ENCODE results near the gene APOC1.
"Not testable (repeated sequence)": the region's sequence is repeated elsewhere in the genome, so short reads cannot be mapped to it uniquely, and the experiment has no call there.

The APOC1 gene

DNA sequence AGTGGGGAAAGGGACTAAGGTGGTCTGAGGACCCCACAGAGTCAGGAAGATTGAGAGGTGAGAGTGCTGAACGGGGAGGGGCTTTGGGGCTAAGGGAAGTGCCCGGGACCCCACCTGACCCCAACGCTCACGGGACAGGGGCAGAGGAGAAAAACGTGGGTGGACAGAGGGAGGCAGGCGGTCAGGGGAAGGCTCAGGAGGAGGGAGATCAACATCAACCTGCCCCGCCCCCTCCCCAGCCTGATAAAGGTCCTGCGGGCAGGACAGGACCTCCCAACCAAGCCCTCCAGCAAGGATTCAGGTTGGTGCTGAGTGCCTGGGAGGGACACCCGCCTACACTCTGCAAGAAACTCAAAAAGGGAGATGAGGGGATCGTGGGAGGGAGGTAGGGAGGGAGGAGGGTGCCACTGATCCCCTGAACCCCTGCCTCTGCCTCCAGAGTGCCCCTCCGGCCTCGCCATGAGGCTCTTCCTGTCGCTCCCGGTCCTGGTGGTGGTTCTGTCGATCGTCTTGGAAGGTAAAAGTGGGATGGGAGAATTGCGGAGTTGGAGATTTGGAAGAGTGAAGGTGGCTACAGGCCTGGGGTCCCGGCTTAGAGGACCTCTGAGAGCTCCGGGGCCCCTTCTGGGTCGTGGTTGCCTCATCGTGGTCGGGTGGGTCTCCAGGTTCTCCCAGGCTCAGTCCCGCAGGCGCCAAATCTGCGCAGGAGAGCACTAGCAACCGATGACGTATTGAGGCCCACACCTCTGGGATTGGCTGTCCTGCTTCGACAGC is at the start of gene APOC1:
APOC1 (plus strand) TSS at position 176 of the 774 bp plus-strand sequence; CDS start at position 460, 284 bp downstream.
- DNase-seq = peak; percentile 99

DNA sequence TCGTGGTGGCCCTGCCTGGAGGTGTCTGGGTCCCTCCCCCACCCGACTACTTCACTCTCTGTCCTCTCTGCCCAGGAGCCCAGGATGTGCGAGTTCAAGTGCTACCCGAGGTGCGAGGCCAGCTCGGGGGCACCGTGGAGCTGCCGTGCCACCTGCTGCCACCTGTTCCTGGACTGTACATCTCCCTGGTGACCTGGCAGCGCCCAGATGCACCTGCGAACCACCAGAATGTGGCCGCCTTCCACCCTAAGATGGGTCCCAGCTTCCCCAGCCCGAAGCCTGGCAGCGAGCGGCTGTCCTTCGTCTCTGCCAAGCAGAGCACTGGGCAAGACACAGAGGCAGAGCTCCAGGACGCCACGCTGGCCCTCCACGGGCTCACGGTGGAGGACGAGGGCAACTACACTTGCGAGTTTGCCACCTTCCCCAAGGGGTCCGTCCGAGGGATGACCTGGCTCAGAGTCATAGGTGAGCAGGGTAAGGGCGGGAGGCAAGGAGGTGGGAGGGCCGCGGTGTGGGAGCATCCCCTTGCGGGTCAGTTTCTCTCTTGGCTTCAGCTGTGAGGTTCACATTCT is 49.1 kb upstream of the APOC1 start:
- DNase-seq = no peak

DNA sequence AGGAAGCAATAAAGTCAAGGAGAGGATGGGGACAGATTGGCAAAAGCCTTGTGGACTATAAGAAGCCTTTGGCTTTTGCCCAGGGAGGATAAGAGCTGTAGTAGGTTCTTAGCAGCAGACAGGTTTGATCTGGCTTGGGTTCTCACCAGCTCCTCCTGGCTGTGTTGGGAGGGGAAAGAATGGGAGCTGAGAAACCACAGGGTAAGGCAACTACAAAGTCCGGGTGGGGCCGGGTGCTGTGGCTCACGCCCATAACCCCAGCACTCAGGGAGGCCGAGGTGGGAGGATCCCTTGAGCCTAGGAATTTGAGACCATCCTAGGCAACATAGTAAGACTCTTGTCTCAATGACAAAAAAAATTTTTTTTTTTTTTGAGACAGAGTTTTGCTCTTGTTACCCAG is 47.7 kb upstream of the APOC1 start:
- no peak for DNase-seq

DNA sequence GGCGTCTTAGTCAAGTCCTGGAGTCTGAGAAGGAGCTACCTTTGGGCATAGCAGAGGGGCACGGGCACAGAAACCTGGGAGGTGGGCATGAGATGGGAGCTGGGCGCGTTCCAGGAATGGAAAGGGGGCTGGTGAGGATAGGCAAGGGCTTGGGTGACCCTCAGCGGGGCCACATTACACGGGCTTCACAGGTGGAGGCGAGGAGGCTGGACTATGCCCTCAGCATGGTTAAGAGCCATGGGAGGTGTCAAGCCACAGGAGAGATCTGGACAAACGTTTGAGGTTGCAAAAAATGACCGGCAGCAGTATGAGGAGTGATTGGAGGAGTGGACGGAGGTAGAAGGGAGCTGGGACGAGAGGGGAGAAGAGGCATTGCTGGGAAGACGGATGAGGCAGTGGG is 46.8 kb upstream of the APOC1 start:
- no peak for DNase-seq

DNA sequence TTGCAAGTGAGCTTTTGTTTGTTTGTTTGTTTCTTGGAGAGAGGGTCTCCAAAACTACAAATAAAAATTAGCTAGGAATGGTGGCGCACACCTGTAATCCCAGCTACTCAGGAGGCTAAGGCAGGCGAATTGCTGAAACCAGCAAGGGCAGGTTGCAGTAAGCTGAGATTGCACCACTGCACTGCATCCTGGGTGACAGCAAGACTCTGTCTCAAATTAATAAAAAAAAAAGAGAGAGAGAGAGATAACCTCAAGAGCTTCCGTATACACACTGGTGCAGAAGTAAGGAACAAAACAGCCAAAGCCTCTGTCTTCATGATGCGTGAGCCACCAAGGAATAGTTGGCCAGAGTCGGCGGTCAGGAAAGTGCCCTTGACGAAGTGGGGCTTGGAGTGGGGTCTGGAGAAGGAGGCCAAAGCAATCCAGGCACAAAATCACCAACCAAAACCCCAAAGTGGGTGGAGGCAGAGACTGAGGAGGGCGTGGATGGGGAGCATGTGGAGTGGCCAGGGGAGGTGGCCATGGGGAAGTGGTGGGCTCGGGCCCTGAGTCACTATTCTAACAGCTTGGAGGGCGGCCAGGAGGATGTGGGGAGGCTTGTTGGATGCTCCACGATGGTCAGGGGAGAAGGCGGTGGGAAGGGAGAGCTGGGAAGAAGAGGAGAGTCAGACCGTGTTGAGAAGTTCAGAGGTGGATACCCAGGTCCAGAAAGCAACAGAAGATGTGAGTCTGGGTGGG is 44.5 kb upstream of the APOC1 start:
- no peak for DNase-seq

DNA sequence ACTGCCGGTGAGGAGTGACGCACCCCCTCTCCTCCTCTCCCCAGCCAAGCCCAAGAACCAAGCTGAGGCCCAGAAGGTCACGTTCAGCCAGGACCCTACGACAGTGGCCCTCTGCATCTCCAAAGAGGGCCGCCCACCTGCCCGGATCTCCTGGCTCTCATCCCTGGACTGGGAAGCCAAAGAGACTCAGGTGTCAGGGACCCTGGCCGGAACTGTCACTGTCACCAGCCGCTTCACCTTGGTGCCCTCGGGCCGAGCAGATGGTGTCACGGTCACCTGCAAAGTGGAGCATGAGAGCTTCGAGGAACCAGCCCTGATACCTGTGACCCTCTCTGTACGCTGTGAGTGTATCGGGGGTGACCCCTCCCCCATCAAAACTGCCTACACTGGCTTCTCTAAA is 42.6 kb upstream of the APOC1 start:
- no peak for DNase-seq

DNA sequence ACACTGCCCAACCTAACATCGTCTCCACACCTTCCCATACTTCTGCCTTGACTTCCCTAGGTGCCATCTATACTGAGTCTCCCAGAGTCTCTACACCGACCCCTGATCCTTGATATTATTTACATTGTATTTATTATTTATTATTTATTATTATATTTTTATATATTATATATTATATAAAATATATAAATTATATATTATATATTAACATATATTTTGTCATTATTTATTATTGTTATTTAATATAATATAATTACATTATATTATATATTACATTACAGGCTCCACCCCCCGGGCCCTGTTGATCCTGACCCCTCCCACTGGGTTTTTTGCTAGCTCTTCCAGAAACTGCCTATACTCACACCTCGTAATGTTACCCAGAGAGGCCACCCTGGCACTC is 41.7 kb upstream of the APOC1 start:
- no peak for DNase-seq

DNA sequence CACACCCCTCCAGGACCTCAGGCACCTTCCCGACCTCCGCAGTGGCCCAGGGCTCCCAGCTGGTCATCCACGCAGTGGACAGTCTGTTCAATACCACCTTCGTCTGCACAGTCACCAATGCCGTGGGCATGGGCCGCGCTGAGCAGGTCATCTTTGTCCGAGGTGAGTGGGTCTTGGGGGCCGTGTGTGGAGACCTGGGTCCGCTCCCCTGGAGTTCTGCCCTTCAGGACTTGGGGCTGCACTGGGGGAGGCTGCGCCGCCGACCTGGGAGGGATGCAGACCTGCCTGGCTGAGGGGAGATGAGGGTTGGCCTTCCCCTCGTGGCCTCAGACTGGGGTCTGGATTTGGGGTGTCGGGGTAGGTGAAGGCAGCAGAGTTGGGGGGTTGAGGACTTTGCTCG is 40.1 kb upstream of the APOC1 start:
- DNase-seq = no peak

DNA sequence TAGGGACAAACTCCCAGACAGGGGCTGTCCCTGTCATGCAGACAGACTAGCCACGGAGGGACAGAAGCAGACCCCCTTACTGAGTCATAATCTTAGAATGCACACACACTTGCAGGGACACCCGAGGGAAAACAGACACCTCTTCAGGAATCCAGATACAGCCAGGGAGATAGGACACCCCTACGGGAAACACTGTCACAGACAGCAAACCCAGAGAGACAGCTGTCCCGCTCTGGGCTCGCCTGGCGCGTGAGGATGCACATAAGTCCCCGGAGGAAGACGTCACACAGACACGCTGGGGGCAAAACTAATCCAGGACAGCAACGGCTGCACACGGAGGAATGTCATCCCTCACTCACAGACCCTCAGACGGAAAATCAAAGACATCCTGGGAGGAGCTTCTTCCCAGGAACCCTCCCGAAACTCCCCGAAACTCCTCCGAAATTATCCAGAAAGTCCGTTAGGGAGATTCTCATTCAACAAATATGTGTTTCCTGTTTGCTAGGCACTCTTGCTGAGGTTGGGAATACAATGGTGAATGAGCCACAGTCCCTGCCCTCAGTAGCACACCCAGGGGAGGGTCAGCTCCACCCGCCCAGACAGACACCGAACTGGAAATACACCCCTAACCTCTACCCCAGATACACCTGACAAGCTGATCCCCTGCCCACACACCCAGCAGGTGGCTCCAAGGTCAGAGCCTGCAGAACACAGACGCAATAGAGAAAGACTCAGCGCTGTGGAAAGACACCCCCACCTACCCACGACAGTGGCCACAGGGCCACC is 38.5 kb upstream of the APOC1 start:
- DNase-seq = no peak

DNA sequence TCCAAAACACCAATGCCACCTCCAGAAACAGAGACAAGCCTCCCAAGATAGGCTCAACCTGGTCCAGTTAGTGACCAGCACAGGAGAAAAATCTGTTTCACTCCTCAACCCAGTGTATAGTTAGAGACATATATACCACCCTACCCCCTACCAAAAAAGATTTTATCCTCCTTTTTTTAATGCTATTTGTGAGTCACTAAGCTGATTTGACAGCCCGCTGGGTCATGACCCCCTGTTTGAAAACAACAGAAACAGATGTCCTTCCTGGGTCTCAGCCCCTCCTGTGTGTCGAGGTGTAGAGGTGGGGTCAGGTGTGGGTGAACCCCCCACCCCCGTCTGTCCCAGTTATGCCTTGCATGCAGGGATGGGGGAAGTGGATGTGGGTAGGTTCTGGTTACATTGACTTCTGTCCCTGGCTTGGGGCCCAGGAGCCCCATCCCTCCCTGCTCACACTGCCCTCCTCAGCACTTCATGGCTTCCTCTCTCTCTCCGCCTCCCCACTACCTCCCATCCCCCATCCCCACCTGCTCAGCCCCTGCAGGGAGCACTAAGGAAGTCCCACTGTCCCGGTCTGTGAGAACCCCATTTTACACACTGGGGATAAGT is 37.4 kb upstream of the APOC1 start:
- no peak for DNase-seq

DNA sequence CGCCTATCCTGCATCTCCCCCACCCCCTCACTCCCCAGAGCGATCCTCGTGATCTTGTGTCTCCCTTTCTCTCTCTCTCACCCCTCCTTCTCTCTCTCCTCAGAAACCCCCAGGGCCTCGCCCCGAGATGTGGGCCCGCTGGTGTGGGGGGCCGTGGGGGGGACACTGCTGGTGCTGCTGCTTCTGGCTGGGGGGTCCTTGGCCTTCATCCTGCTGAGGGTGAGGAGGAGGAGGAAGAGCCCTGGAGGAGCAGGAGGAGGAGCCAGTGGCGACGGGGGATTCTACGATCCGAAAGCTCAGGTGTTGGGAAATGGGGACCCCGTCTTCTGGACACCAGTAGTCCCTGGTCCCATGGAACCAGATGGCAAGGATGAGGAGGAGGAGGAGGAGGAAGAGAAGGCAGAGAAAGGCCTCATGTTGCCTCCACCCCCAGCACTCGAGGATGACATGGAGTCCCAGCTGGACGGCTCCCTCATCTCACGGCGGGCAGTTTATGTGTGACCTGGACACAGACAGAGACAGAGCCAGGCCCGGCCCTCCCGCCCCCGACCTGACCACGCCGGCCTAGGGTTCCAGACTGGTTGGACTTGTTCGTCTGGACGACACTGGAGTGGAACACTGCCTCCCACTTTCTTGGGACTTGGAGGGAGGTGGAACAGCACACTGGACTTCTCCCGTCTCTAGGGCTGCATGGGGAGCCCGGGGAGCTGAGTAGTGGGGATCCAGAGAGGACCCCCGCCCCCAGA is 36.1 kb upstream of the APOC1 start:
- no peak for DNase-seq

DNA sequence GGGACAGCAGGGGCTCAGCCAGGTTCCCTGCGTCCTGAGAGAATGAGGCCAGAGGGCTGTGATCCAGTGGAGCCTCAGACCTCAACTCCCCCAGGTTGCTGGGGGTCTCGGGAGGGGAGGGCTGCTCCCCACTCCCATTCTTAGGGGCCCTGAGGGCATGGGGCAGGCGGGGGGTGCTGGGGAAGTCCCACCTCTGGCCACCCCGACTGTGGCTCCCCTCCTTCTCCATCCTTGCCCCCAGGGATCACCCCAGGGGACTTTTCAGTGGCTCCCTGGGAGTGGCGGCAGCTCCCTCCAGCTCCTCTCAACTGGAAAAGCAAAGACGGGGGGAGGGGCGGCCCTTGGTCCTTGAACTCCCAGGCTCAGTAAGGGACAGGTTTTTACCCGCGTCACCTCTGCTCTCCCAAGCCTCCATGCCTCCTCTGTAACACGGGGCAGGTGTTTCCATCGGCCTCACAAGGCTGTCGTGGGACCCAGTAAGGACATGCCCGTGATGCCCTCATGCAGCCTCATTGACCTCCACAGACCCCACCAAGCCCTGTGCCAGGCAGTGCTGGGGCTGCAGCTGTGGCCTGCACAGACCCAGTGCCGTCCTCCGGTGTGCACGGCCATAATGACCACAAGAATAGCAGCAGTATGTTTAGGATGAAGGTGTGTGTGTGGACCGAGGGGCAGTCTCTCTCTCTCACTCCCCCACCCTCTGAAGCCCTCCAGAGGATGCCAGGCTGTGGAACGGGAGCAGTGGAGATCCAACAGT is 34.9 kb upstream of the APOC1 start:
- no peak for DNase-seq

DNA sequence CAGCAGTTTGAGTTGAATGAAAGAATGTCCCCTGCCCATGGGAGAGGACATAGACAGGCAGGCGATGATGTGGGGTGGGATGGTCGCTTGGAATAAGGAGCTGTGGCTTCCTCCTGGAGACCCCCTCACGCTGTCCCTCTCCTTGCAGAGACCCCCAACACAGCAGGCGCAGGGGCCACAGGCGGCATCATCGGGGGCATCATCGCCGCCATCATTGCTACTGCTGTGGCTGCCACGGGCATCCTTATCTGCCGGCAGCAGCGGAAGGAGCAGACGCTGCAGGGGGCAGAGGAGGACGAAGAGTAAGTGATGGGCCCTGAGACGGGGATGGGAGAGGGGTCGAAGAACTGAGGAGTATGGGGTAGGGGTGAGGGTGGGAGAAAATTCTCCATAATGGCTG is 32.3 kb upstream of the APOC1 start:
- DNase-seq = no peak

DNA sequence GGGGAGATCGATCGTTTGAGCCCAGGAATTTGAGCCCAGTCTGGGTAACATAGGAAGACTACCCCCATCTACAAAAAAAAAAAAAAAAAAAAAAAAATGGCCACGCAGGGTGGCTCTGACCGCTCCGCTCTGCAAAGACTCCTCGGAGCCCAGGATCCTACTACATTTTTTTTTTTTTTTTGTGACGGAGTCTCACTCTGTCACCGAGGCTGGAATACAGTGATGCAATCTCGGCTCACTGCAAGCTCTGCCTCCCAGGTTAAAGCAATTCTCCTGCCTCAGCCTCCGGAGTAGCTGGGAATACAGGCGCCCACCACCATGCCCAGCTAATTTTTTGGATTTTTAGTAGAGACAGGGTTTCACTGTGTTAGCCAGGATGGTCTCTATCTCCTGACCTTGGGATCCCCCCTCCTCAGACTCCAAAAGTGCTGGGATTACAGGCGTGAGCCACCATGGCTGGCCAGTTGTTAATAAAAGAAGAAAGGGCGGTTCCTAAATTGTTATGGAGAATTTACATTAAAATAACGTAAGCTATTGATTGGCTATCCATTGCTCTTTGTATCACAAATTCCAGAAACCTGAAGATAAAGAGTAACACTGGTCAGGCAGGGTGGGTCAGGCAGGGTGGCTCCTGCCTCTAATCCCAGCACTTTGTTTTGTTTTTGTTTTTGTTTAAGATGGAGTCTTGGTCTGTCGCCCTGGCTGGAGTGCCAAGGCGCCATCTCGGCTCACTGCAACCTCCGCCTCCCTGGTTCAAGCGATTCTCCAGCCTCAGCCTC is 31.6 kb upstream of the APOC1 start:
- not testable (repeated sequence) for DNase-seq

DNA sequence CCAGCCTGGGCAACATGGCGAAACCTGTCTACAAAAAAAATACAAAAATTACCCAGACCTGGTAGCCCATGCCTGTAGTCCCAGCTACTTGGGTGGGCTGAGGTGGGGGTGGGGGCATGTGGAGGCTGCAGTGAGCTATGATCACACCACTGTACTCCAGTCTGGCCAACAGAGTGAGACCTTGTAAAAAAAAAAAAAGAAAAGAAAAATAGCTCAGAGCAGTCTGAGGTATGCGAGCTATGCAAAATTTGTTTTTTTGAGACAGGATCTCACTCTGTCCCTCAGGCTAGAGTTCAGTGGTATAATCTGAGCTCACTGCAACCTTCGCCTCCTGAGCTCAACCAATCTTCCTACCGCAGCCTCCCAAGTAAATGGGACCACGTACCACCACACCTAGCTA is 30.5 kb upstream of the APOC1 start:
- DNase-seq = no peak

DNA sequence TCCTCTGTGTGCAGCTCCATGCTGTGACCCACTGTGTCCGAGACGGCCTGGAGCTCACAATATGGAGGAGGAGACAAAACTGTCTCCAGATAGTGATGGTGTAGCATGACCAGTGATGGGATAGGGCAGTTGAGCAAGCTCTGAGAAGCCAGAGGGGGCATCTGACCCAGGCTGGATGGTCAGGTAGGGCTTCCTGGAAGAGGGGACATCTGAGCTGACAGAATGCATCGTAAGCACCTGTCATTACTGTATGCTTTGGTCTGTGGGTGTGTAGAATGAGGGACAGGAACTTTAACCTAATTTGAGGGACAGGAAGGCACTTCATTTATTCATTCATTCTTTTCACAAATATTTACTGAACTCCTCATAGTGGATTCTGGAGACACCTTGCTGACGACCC is 29.8 kb upstream of the APOC1 start:
- DNase-seq = no peak

DNA sequence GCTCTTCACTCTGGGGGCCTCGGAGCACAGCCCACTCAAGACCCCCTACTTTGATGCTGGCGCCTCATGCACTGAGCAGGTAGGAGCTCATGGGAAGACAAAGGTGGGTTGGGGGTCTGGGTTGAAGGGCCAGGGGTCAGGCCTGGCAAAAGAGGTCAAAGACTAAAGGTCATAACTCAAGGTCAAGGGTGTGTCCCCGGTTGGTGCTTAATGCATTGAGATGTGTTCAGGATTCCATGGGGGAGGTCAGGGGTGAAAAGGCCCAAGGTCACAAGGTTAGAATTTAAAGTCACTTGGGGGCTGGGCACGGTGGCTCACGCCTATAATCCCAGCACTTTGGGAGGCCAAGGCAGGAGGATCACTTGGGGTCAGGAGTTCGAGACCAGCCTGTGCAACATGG is 28.3 kb upstream of the APOC1 start:
- no peak for DNase-seq

DNA sequence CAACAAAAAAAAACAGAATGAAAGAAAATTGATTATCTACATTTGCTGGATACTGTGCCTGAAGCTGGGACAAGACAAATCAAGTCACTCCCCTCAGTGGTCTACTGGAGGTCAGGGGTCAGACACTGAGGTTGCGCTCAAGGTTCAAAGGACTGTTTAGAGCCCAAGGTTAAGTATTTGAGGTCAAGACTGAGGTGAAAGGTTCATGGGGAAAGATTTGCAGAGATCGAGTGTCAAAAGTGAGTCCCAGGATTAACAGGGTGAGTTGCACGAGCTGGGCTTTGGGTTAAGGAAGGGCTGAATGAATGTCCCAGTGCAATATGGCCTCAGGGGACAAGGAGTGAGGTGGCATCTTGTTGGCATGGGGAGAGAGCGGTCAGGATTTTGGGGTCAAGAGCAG is 26.8 kb upstream of the APOC1 start:
- DNase-seq = no peak

DNA sequence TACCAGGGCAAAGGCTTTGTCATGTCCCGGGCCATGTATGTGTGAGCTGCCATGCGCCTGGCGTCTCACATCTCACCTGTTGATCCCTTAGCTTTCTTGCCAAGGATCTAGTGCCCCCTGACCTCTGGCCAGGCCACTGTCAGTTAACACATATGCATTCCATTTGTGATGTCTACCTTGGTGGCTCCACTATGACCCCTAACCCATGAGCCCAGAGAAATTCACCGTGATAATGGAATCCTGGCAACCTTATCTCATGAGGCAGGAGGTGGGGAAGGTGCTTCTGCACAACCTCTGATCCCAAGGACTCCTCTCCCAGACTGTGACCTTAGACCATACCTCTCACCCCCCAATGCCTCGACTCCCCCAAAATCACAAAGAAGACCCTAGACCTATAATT is 26.1 kb upstream of the APOC1 start:
- DNase-seq = not testable (repeated sequence)

DNA sequence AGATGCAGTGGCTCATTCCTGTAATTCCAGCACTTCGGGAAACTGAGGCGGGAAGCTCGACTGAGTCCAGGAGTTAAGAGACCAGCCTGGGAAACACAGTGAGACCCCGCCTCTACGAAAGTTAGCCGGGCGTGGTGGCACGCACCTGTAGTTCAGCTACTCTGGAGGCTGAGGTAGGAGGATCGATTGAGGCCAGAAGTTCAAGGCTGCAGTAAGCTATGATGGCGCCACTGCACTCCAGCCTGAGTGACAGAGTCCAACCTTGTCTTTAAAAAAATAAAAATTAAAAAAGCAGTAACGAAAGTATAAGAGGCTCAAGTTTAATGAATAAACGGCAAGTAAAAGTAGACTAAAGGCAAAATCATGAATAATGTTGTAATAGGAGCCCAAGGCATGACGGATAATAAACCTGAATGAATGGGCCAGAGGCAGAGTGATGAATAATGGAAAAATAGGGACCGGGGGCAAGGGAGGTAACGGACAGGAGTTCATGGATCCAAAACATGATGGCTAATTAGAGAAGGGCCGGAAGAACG is 24.5 kb upstream of the APOC1 start:
- no peak for DNase-seq
